Activated CD4-positive, alpha-beta T cell treated with anti-CD3 and anti-CD28 coated beads for 24 hours (primary cell): ENCODE results near the gene LHX3.
"Not testable (repeated sequence)": the region's sequence is repeated elsewhere in the genome, so short reads cannot be mapped to it uniquely, and the experiment has no call there.

Experiments
- DNase-seq, 2 donors: peaks; one replicate each; pipeline ENCODE4 v3.0.0-alpha.2; 2020; ENCODE audit warnings: low read depth in 2 of 2

LHX3 gene

GRCh38 chr9:136153381-136154065, 51.4 kb downstream of the LHX3 start:
- DNase-seq = no peak

GRCh38 chr9:136152931-136153330, 52.0 kb downstream of the LHX3 start:
- DNase-seq = no peak

DNA sequence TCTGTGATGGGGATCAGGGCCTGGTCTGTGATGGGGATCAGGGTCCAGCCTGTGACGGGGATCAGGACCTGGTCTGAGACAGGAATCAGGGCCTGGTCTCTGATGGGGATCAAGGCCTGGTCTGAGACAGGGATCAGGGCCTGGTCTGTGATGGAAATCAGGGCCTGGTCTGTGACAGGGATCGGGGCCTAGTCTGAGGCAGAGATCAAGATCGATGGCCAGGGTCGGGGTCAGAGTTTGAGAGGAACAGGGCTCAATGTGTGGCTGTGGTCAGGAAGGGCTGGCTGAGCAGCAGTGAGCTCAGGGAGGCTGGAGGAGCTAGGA, 52.4 kb downstream of the LHX3 start:
- no peak for DNase-seq

DNA sequence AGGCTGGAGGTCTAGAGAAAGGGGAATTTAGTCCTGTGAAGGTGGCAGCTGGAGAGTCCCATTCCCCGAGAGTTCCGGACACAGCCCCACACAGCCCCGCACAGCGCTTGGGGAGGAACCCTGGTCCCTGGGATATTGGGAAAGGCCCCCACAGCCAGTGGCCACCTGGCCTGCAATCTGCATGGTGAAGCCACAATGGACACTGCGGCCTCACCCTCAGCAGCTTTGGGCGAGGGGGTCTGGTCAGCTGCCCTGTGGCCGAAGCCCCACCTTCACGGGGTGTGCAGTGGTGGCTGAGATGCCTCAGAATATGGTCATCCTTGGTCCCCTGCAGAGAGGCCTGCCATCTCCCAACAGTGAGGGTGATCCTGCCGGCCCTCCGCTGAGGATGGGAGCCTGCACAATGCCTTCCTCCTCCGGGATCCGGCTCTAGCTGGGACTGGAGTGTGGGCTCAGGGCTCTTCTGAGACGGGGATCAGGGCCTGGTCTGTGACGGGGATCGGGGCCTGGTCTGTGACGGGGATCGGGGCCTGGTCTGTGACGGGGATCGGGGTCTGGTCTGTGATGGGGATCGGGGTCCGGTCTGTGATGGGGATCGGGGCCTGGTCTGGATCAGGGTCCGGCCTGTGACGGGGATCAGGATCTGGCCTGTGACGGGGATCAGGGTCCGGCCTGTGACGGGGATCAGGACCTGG, 52.9 kb downstream of the LHX3 start:
- DNase-seq = no peak

GRCh38 chr9:136151214-136151804, 53.6 kb downstream of the LHX3 start:
- no peak for DNase-seq

GRCh38 chr9:136150664-136151213, 54.2 kb downstream of the LHX3 start:
- DNase-seq = not testable (repeated sequence)

DNA sequence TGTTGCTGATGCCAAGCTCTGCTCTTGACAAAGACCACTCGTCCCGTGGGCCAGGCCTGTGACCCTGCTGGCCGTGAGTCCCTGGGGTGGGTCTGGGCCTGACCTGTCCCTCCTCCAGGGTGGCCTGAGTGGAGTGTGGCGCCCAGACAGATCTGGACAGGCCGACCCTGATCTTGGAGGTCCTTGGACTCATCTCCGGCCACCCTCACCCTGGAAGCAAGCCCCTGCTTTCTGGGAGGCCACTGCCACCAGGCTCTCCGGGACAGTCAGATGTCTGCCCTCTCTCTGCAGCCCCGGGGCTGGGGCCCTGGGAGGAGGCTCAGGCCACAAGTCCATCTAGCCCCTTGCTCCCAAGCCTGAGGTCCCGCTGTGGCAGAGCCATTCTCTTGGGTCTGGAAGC, 55.1 kb downstream of the LHX3 start:
- no peak for DNase-seq

DNA sequence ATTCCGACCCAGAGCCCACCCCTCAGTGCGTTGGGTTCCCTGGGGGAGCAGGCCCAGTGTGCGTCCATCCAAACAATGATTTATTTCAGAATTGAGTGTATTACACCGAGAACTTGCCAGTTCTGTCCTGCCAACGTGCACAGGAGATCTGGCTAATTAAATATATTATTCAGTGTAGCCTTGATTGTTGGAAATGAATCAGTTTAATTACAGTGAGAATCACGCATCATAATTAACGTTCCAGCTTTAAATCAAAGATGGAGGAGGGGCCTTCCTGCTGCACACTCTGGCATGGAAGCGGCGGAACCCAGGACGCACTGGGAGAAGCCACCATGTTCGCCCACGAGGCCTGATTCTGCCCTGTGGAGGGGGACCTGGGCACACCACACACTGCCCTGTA, 55.6 kb downstream of the LHX3 start:
- DNase-seq = no peak

DNA sequence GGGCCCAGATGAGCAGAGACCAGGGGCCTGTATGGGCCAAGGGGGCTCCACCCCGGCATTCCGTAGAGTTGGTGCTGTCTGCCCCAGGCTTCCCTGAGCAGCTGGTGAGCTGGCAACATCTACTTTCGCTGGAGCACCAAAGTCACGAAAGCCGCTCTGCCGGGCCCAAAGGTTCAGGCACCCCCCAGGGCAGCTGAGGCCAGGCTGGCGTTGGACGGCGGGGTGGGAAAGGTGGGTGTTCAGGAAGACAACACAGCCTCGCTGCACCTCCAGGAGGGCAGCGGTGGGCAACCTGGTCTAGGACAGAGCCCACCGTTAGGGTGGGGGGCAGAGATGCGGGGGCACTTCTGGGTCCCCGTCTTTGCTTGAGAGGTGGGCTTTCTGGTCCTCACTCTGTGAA, 56.2 kb downstream of the LHX3 start:
- DNase-seq = no peak

DNA sequence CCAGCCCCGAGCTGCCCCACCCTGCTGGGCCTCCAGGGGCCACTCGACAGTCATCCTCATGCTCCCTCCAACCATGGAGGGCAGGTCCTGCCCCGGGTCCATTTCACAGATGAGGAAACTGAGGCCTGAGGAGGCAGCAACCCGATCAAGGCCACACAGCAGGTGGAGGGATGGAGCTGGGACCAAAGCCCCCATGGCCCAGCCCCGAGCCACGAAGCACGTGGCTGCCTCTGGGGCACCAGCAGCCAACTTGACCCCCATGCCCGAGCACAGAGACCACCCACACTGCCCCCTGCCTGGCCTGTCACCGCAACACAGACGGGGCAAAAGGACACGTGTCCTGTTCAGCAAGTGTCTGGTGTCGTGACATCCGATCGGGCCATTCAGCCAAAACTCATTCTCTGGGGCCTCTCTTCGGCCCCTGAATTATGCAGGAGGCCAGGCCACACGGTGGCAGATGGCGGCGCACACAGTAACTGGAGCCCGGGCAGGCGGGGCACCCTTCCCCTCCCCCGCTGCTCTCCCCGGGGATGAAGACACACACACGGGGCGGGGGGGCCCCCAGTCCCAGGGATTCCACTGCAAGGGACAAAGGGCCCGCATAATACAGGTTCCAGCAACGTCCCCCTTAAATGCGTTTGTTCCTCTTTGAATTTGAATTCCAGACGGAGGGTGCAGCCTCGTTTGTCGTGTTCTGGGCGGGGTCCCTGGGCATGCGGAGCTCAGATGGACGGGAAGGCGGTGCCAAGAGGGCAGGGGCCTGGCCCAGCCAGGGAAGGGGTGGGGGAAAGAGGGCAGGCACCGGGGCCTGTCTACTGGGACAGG, 56.8 kb downstream of the LHX3 start:
- DNase-seq = no peak

DNA sequence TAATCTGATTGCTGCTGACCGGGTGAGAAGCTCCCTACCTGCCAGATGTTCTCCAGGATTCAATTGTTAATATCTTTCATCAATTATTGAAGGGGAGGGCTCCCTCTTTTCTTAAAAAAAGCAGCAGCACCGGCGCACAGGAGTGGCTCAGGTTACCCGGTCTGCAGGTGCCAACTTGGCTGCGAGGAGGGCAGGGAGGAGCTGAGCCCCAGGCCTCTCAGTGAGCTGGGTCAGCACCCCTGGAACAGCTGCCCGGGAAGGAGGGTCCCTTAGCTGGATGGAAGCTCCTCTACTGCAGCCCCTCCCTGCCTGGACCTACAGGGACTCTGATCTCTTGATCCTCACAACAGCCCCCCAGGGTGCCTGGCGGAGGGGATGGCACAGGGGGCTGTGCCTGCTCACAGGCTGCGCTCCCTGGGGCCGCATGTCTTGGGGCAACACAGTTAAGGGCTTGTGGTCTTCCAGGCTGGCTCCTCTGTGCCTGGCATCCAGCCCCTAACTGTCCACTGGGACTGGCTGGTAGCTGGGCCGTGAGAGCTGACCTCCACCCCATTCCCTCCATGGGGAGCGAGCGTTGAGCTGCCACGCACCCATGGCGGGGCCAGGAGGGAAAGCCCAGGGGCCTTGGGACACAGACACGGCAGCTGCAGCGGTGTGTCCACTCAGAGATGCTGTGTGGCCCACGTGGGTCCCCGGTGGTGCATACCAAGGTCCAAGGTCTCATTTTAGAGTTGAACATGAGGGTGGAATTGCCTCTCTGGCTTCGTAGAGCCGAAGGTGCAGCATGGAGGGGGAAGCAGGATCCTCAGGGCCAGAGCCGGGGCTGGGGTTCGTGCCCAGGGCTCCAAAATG, 57.7 kb downstream of the LHX3 start:
- DNase-seq = no peak
